Activated effector memory CD4-positive, alpha-beta T cell treated with Interleukin-2 at 50 U/mL for 16 hours (primary cell): ENCODE measurements around the gene F8.

Source experiments
- DNase-seq: peaks from one replicate; pipeline ENCODE4 v3.0.0-alpha.2; 2020

F8 gene

GRCh38 chrX:154812341-154813101, 210.0 kb downstream of the F8 start:
- DNase-seq = no peak

DNA sequence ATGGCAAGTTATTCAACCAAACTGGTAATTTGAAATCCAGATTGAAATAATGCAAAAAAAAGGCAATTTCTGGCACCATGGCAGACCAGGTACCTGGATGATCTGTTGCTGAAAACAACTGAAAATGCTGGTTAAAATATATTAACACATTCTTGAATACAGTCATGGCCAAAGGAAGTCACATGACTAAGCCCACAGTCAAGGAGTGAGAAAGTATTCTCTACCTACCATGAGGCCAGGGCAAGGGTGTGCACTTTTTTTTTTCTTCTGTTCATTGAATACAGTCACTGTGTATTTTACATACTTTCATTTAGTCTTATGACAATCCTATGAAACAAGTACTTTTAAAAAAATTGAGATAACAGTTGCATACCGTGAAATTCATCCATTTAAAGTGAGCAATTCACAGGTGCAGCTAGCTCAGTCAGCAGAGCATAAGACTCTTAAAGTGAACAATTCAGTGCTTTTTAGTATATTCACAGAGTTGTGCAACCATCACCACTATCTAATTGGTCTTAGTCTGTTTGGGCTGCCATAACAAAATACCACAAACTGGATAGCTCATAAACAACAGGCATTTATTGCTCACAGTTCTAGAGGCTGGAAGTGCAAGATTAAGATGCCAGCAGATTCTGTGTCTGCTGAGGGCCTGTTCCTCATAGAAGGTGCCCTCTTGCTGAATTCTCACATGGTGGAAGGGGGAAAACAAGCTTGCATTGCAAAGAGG, 212.4 kb downstream of the F8 start:
- no peak for DNase-seq

- no peak for DNase-seq
These were observed 215.6 kb downstream of the F8 start for GRCh38 chrX:154806837-154807501.

DNA sequence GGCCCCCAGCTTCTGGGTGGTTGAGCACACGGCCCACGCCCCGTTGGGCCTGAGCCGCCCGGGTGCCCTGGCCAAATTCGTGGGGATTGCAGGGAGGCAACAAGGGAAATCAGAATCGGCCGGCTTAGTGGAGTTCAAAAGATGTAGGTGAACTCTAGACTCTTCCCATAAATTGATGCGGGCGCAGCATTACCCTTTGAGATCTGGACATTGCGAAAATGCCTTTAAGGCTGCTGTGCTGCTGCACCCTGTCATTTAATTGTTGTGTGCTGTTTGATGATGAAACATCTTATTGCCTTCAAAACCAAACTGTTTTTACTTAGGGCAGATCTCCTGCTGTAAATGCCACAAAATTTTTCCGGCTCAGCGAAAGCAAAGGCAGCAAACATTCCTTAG, 216.8 kb downstream of the F8 start:
- no peak for DNase-seq

GRCh38 chrX:154804957-154805695, 217.4 kb downstream of the F8 start, which contains the start of gene MPP1:
TSS of gene MPP1 (minus strand) at chrX:154805485. CDS start at chrX:154805373, 112 bp downstream.
- DNase-seq = peak; percentile 70

GRCh38 chrX:154804261-154804956, 218.1 kb downstream of the F8 start:
- no peak for DNase-seq

DNA sequence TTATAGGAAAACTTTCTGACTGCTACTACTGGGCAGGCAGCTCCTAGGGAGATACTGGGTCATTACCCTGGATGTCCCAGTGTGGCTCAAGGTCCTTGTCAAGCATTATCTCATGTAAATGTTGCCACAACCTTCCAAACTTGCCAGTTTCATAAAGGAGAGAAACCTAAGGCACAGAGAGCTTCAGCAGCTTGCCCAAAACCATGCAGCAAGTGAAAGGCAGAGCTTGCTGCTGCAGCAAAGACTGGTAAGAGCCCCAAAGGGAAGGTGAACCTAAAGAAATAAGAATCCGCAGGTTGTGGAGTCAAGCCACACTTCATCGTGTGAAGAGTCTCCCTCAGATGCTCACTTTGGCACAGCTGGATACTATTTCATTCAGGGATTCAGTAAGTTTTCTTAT, 219.6 kb downstream of the F8 start:
- DNase-seq = no peak

DNA sequence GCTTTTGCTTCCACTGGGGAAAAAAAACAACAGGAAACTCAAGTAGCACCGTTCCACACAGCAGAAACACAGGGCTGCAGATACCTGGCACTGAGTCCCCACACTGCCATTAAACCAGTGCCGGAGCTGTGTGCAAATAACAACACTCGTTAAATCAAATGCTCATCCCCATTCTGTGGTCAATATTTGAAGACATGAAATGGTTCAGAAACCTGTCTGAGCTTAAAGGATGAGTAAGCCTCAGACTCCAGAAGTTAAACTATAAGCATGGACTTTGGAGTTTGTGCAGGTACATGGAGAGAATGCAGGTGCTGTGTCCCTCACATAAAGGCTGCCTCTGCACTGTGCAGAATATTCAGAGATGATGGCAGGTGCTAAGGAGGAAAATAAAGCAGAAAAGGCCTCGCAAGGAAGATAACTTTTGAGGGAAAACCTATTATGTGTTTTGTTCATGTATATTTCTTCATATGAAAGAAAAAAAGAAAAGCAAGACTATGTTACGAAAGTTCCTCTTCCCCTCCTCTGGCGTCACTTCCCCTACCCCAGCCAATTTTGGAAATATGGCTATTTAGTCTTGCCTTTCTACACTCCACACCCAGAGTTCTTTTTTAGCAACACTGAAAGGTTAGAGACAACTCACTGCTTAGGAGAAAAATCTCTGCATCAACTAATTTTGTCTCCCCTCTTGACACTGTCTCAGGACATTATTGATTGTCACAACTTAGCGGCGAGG, 221.9 kb downstream of the F8 start:
- no peak for DNase-seq

GRCh38 chrX:154799556-154800348, 222.8 kb downstream of the F8 start:
- no peak for DNase-seq

DNA sequence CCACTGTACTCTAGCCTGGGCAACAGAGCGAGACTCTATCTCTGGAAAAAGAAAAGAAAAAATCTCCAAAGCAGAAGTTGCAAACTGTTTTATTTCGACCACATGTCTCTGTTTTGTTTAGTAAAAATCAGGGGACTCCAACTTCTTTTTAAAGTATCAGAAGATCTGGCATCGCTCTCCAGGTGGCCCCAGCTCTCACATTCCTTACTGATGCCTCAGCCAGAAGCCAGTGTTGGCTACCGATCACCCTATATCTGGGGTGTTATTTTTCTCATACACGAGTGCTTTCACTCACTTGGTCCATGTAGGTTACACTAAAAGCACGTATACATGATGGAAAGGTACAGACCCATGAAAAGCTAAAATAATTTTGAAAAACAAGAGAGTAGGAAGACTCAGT, 225.5 kb downstream of the F8 start:
- no peak for DNase-seq

DNA sequence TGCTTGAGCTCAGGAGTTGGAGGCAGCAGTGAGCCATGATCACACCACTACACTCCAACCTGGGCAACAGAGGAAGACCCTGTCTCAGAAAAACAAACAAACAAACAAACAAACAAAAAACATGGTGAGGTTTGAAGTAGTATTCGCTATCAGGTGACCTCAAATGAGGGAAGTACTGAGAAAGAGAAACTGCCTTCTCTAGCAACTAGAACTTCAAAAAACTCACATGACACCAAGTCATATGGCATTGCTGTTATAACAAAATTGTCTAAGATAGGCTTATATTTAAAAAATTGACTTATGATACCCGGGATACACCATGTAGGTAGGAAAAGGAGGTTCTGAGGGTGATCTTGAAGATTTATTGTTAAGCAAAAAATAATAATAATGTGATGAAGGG, 227.5 kb downstream of the F8 start:
- DNase-seq = no peak

- no peak for DNase-seq
These were observed 229.3 kb downstream of the F8 start for GRCh38 chrX:154793084-154793795.

DNA sequence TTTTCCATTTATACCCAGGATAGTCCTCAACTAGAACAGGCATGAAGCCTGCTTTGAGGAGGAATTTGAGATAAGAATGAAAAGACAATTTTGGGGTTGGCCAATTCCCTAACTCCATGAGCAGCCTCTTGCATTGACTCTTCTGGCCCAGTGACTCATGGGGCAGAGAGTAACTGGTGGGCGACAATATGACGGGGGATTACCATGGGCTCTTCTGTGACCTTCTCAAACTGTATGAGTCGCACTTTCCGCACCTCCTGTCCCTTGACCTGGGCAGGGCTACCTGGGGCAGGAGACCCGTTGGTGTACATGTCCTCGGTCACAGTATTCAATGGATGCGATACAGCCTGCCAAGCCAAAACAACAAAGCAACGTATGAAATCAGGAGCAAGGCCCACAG, 230.6 kb downstream of the F8 start:
- no peak for DNase-seq

DNA sequence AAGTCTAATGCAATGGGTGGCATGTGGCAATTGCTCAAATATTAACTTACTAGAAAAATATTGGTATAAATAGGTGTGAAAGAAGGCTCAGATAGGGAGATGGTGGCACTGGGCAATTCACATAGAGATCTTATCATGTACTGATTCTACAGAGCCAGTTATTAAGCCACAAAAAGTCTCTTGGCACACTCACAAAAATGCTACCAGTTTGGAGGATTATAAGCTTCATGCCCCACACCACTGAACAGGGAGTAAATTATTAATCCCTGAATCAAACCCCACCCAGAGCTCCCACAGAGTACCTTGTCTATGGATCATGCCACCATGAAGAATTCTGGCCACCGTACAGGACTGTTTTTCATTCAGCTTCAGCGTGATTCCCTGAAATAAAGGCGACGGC, 231.1 kb downstream of the F8 start:
- DNase-seq = no peak
